ENCODE data around the gene NHLRC1.
"Not testable (repeated sequence)": the region's sequence is repeated elsewhere in the genome, so short reads cannot be mapped to it uniquely, and the experiment has no call there.

The NHLRC1 gene

GRCh38 chr6:18160911-18161310 is 38.4 kb upstream of the NHLRC1 start:
- Histone ChIP-seq H3K9ac (ENCODE audit: insufficient read length, low read depth) (no peak overlapping the region), H3K36me3 (ENCODE audit: insufficient read depth, insufficient read length, low read length) (peaks cover 22% of the 10 kb centered on the region), H3K27me3 (ENCODE audit: insufficient read depth, insufficient read length) (no peaks in the 10 kb centered on the region), H3K4me1 (ENCODE audit: insufficient read depth, insufficient read length) (peaks cover 2% of the 10 kb centered on the region), H3K9me3 (ENCODE audit: insufficient read depth, low read length) (no peaks in the 10 kb centered on the region), H3K4me3 (ENCODE audit: insufficient read length, low read depth) (no peak overlapping the region)
- DNase-seq (ENCODE audit: low read depth, low spot score), result no peak
- TF ChIP-seq SUZ12 (IDR thresholded peaks at IDR 0.05; ENCODE audit: extremely low read depth, insufficient read depth, insufficient read length) (no peak), ZNF274 (IDR thresholded peaks at IDR 0.05; ENCODE audit: low read depth, low read length) (no peak), YY1 (IDR thresholded peaks at IDR 0.05; ENCODE audit: insufficient read depth, insufficient read length) (no peak)

- peak overlapping the region; percentile 79 for H3K9ac ChIP-seq (ENCODE audit: insufficient read length, low read depth)
- no peaks in the 10 kb centered on the region for H3K27me3 ChIP-seq (ENCODE audit: insufficient read depth, insufficient read length)
- peak; percentile 44 for DNase-seq (ENCODE audit: low read depth, low spot score)
- H3K9me3 ChIP-seq (ENCODE audit: insufficient read depth, low read length), result no peaks in the 10 kb centered on the region
- peak overlapping the region; percentile 71 for H3K4me3 ChIP-seq (ENCODE audit: insufficient read length, low read depth)
- peaks cover 2% of the 10 kb centered on the region for H3K4me1 ChIP-seq (ENCODE audit: insufficient read depth, insufficient read length)
- H3K36me3 ChIP-seq (ENCODE audit: insufficient read depth, insufficient read length, low read length), result peaks cover 4% of the 10 kb centered on the region
- TF ChIP-seq SUZ12 (IDR thresholded peaks at IDR 0.05; ENCODE audit: extremely low read depth, insufficient read depth, insufficient read length) (no peak), ZNF274 (IDR thresholded peaks at IDR 0.05; ENCODE audit: low read depth, low read length) (no peak), YY1 (IDR thresholded peaks at IDR 0.05; ENCODE audit: insufficient read depth, insufficient read length) (no peak)
Observed at GRCh38 chr6:18155864-18156421, 33.5 kb upstream of the NHLRC1 start.

- peak within 1 kb of the TSS; percentile 79 for H3K4me3 ChIP-seq (ENCODE audit: insufficient read length, low read depth)
- H3K36me3 ChIP-seq (ENCODE audit: insufficient read depth, insufficient read length, low read length), result peaks cover 4% of the 10 kb centered on the region
- H3K9me3 ChIP-seq (ENCODE audit: insufficient read depth, low read length), result no peaks in the 10 kb centered on the region
- H3K4me1 ChIP-seq (ENCODE audit: insufficient read depth, insufficient read length), result peaks cover 2% of the 10 kb centered on the region
- TF ChIP-seq ZNF274 (IDR thresholded peaks at IDR 0.05; ENCODE audit: low read depth, low read length) (no peak), YY1 (IDR thresholded peaks at IDR 0.05; ENCODE audit: insufficient read depth, insufficient read length) (no peak), SUZ12 (IDR thresholded peaks at IDR 0.05; ENCODE audit: extremely low read depth, insufficient read depth, insufficient read length) (no peak)
- DNase-seq (ENCODE audit: low read depth, low spot score), result peak; percentile 93
- H3K27me3 ChIP-seq (ENCODE audit: insufficient read depth, insufficient read length), result no peaks in the 10 kb centered on the region
- H3K9ac ChIP-seq (ENCODE audit: insufficient read length, low read depth), result peak within 1 kb of the TSS; percentile 79
Observed at GRCh38 chr6:18155150-18155863, 32.8 kb upstream of the NHLRC1 start, which contains the start of gene KDM1B. KDM1B (plus strand) TSS chr6:18155422; CDS start chr6:18159896, 4,474 bp downstream.

GRCh38 chr6:18154507-18155149 is 32.2 kb upstream of the NHLRC1 start, which contains the start of gene TPMT:
TPMT (minus strand) TSS chr6:18155077; CDS start chr6:18149127, 5,950 bp downstream.
- peak; percentile 77 for DNase-seq (ENCODE audit: low read depth, low spot score)
- peak within 1 kb of the TSS; percentile 79 for H3K9ac ChIP-seq (ENCODE audit: insufficient read length, low read depth)
- H3K4me1 ChIP-seq (ENCODE audit: insufficient read depth, insufficient read length), result peaks cover 2% of the 10 kb centered on the region
- no peaks in the 10 kb centered on the region for H3K9me3 ChIP-seq (ENCODE audit: insufficient read depth, low read length)
- peak within 1 kb of the TSS; percentile 79 for H3K4me3 ChIP-seq (ENCODE audit: insufficient read length, low read depth)
- no peaks in the 10 kb centered on the region for H3K27me3 ChIP-seq (ENCODE audit: insufficient read depth, insufficient read length)
- H3K36me3 ChIP-seq (ENCODE audit: insufficient read depth, insufficient read length, low read length), result no peaks in the 10 kb centered on the region
- TF ChIP-seq SUZ12 (IDR thresholded peaks at IDR 0.05; ENCODE audit: extremely low read depth, insufficient read depth, insufficient read length), result no peak
- no peak for TF ChIP-seq ZNF274 (IDR thresholded peaks at IDR 0.05; ENCODE audit: low read depth, low read length)
- TF ChIP-seq YY1 (IDR thresholded peaks at IDR 0.05; ENCODE audit: insufficient read depth, insufficient read length), result no peak

GRCh38 chr6:18153311-18153703 is 30.8 kb upstream of the NHLRC1 start:
- Histone ChIP-seq H3K9ac (ENCODE audit: insufficient read length, low read depth) (no peak overlapping the region), H3K27me3 (ENCODE audit: insufficient read depth, insufficient read length) (no peaks in the 10 kb centered on the region), H3K9me3 (ENCODE audit: insufficient read depth, low read length) (no peaks in the 10 kb centered on the region), H3K4me3 (ENCODE audit: insufficient read length, low read depth) (no peak overlapping the region), H3K36me3 (ENCODE audit: insufficient read depth, insufficient read length, low read length) (no peaks in the 10 kb centered on the region), H3K4me1 (ENCODE audit: insufficient read depth, insufficient read length) (peaks cover 2% of the 10 kb centered on the region)
- TF ChIP-seq YY1 (IDR thresholded peaks at IDR 0.05; ENCODE audit: insufficient read depth, insufficient read length) (no peak), SUZ12 (IDR thresholded peaks at IDR 0.05; ENCODE audit: extremely low read depth, insufficient read depth, insufficient read length) (no peak), ZNF274 (IDR thresholded peaks at IDR 0.05; ENCODE audit: low read depth, low read length) (no peak)
- DNase-seq (ENCODE audit: low read depth, low spot score), result no peak

- no peak for TF ChIP-seq ZNF274 (IDR thresholded peaks at IDR 0.05; ENCODE audit: low read depth, low read length)
- no peak for TF ChIP-seq YY1 (IDR thresholded peaks at IDR 0.05; ENCODE audit: insufficient read depth, insufficient read length)
- no peak for TF ChIP-seq SUZ12 (IDR thresholded peaks at IDR 0.05; ENCODE audit: extremely low read depth, insufficient read depth, insufficient read length)
- no peak overlapping the region for H3K9ac ChIP-seq (ENCODE audit: insufficient read length, low read depth)
- peaks cover 3% of the 10 kb centered on the region for H3K36me3 ChIP-seq (ENCODE audit: insufficient read depth, insufficient read length, low read length)
- H3K9me3 ChIP-seq (ENCODE audit: insufficient read depth, low read length), result no peaks in the 10 kb centered on the region
- DNase-seq (ENCODE audit: low read depth, low spot score), result no peak
- no peaks in the 10 kb centered on the region for H3K27me3 ChIP-seq (ENCODE audit: insufficient read depth, insufficient read length)
- H3K4me1 ChIP-seq (ENCODE audit: insufficient read depth, insufficient read length), result peaks cover 2% of the 10 kb centered on the region
- no peak overlapping the region for H3K4me3 ChIP-seq (ENCODE audit: insufficient read length, low read depth)
Observed at GRCh38 chr6:18151801-18152200, 29.3 kb upstream of the NHLRC1 start.

- H3K4me1 ChIP-seq (ENCODE audit: insufficient read depth, insufficient read length); H3K9ac ChIP-seq (ENCODE audit: insufficient read length, low read depth); H3K36me3 ChIP-seq (ENCODE audit: insufficient read depth, insufficient read length, low read length); DNase-seq (ENCODE audit: low read depth, low spot score); H3K4me3 ChIP-seq (ENCODE audit: insufficient read length, low read depth); H3K27me3 ChIP-seq (ENCODE audit: insufficient read depth, insufficient read length); H3K9me3 ChIP-seq (ENCODE audit: insufficient read depth, low read length): not testable (repeated sequence)
Observed at GRCh38 chr6:18151391-18151790, 28.9 kb upstream of the NHLRC1 start.
